GM19452 (cell line): Measurements from ENCODE around the gene PRUNE2.
"Not testable (repeated sequence)": the region's sequence is repeated elsewhere in the genome, so short reads cannot be mapped to it uniquely, and the experiment has no call there.

Experiments
- ATAC-seq: cut with Tn5 transposase; IDR thresholded peaks from one replicate; pipeline ENCODE4 v1.9.1; 2021; ENCODE audit not compliant: unreplicated experiment

PRUNE2 gene

DNA sequence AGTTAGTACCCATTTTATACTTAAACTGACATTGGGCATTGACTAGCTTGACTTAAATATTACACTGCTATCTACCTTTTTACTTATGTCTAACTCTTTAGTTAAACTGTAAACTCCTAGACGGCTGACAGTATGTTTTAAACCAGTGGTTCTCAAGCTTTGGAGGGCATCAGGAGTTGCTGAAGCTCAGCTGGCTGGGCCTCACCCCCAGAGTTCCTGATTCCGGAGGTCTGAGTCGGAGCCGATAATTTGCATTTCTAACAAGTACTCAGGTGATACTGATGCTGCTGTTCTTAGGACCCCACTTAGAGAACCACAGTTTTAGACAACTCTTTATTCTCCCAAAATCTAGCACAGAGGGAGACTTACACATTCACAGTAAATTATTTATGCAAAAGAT lies 205.0 kb downstream of the PRUNE2 start:
- no peak for ATAC-seq

- ATAC-seq: no peak
Observed at GRCh38 chr9:76699971-76700370, 205.9 kb downstream of the PRUNE2 start.

GRCh38 chr9:76697554-76697953 lies 208.4 kb downstream of the PRUNE2 start:
- ATAC-seq: no peak

- ATAC-seq: no peak
Observed at GRCh38 chr9:76697081-76697480, 208.8 kb downstream of the PRUNE2 start.

GRCh38 chr9:76693912-76694311 lies 212.0 kb downstream of the PRUNE2 start:
- ATAC-seq: no peak

- no peak for ATAC-seq
Observed at GRCh38 chr9:76692458-76693129, 213.3 kb downstream of the PRUNE2 start.

- ATAC-seq: no peak
Observed at GRCh38 chr9:76691517-76692313, 214.2 kb downstream of the PRUNE2 start.

GRCh38 chr9:76690973-76691370 lies 214.9 kb downstream of the PRUNE2 start:
- ATAC-seq: no peak

DNA sequence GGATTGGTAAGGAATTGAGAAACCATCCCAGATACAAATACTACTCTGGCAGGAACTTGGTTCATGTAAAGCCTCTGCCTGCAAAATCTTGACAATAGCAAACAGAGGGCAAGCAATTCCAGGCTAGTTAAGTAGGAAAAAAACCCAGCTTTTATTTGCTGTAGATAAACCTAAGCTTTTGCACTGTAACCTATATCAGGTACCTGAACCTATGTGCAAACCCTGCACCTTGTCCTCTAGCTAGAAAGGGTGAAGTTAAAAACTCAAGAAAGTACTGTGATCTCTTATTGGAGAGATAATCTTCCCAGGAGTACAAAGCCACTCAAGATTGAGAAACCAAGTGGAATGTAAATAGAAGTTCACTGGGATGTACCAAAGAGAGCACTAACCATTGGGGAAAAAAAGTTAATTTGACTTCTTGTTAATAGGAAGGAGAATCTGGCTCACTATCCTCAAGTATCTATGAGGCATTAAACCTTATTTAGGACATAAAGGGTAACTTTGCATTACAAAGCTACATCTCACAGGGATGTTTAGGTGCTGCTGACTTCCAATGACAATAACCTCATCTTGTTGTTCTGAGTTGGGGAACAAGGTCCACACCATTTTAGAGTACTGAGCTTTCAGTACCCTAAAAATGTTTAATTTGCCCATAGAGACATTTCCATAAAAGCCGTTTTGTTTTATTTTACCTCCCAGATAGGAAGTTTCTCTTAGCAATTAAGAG lies 215.5 kb downstream of the PRUNE2 start:
- no peak for ATAC-seq

GRCh38 chr9:76688471-76689238 lies 217.3 kb downstream of the PRUNE2 start:
- ATAC-seq: no peak

- no peak for ATAC-seq
Observed at GRCh38 chr9:76687861-76688391, 218.0 kb downstream of the PRUNE2 start.

- no peak for ATAC-seq
Observed at GRCh38 chr9:76686756-76687155, 219.2 kb downstream of the PRUNE2 start.

DNA sequence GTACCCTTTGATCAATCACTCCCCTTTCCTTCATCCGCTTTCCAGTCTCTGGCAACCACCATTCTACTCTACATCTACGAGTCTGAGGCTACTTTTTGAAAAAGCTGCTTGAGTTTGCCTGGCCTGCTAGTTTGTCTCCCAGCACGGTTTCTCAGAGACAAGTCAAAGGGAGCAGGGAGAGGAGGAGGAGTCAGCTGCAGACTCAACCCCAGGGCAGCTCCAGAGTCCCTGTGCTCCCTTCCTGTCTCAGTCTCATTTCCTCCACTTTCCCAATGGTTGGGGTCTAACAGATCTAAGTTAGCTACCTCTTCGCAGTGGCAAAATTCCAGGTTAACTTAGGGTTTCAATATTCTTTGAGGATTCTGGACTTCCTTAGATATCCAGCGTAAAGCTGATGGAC lies 221.7 kb downstream of the PRUNE2 start:
- no peak for ATAC-seq

- no peak for ATAC-seq
Observed at GRCh38 chr9:76681556-76681955, 224.4 kb downstream of the PRUNE2 start.

GRCh38 chr9:76680716-76681425 lies 225.0 kb downstream of the PRUNE2 start:
- no peak for ATAC-seq

- no peak for ATAC-seq
Observed at GRCh38 chr9:76677481-76678055, 228.3 kb downstream of the PRUNE2 start.

DNA sequence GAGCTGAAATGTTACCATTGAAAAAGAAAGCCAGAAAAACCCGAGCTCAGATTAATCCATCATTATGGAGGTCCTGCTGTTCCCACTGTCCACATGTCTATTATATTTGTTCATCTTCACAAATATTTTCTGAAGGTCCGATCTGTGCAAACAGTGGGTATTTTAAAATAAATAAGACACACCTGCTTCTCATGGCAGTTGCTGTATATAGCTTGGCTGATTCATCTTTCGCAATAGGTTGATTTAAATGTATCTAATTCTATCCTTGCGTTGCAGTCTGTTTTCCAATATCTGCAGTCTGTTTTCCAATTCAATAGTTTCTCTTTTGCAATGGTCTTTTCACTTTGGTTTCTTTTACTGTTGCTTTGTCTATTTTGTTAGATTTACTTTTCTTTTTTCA lies 229.1 kb downstream of the PRUNE2 start:
- no peak for ATAC-seq

DNA sequence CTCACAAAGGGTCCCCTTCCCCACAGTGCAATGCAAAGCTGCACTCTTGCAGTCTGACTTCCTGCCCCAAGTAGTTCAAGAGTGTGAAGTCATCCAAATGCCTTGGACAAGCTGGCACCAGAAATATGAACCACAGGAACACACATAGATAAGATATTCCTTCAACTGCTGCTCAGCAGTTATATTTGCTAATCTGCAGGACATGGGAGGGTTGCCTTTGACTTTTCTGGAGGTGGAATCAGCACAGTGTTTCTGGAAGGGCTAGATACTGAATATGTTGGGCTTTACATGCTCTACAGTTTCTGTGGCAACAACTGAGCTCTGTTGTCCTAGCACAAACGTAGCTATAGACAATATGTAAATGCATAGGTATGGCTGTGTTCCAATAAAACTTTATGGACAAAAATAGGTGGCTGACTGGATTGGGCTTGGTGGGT lies 238.4 kb downstream of the PRUNE2 start:
- no peak for ATAC-seq

GRCh38 chr9:76665966-76666365 lies 239.9 kb downstream of the PRUNE2 start:
- ATAC-seq: not testable (repeated sequence)

- ATAC-seq: no peak
Observed at GRCh38 chr9:76665458-76665857, 240.5 kb downstream of the PRUNE2 start.
